ENCODE data around the gene MYO18A.

DNA sequence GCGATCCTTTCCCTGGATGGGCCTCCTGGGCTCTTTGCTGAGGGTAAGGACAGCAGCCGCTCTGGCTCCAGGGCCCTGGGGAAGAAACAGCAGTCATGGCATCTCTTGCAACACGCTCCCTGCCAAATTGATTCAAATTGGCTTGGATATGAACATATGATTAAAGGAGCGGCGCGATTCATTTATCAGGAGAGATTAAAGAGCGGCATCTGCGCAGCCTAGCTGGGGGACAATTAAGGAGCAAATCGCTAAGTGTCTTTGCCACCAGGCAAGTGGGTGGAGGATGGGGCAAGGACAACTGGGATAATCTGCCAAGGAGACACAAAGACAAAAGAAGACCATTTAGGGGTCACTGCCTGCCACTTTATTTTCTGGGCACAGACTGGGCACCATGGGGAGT is 109.4 kb downstream of the MYO18A start:
- TF ChIP-seq EZH2 (IDR thresholded peaks at IDR 0.05; ENCODE audit: insufficient read depth, poor library complexity, severe bottlenecking): no peak
- no peak for TF ChIP-seq EZH2phosphoT487 (IDR thresholded peaks at IDR 0.05; ENCODE audit: insufficient read depth, low read depth)
